GM12892 (cell line): ENCODE measurements around the gene PET100.
A peak's percentile ranks its signal among the peaks of the same experiment; 100 is the strongest.

ENCODE experiments used
- POLR2A ChIP-seq: IDR thresholded peaks from 2 replicates; pipeline ENCODE4 v1.6.1; 2011; ENCODE audit warnings: low read depth, low read length, control low read depth
- POLR2AphosphoS5 ChIP-seq: IDR thresholded peaks from 2 replicates; pipeline ENCODE4 v1.6.1; 2011; ENCODE audit warnings: low read depth, low read length, control low read depth
- TAF1 ChIP-seq: IDR thresholded peaks from 2 replicates; pipeline ENCODE4 v1.6.1; 2011; ENCODE audit warnings: low read depth, mild to moderate bottlenecking, control low read depth, low read length, borderline replicate concordance

- peak; percentile 52; the same call in 1 of the 2 replicates for TF ChIP-seq POLR2AphosphoS5
- TF ChIP-seq POLR2A: no peak
- no peak for TF ChIP-seq TAF1
Measured at GRCh38 chr19:7639863-7640348, 10.3 kb downstream of the PET100 start.
